ENCODE measurements around the gene ZNF746.

DNA sequence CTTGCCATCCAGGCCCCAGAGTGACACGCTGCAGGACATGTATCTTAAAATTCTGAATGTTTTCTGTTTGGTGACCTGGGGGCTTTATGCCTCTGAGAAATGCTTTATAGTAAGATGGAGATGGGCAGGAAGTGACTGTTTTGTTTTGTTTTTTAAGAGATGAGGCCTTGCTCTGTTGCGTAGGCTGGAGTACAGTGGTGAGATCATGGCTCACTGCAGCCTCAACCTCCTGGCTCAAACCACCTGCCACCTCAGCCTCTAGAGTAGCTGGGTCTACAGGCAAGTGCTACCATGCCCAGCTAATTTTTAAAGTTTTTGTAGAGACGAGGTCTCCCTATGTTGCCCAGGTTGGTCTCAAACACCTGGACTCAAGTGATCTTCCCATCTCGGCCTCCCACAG, 57.4 kb downstream of the ZNF746 start:
- TF ChIP-seq, protein P1, sequence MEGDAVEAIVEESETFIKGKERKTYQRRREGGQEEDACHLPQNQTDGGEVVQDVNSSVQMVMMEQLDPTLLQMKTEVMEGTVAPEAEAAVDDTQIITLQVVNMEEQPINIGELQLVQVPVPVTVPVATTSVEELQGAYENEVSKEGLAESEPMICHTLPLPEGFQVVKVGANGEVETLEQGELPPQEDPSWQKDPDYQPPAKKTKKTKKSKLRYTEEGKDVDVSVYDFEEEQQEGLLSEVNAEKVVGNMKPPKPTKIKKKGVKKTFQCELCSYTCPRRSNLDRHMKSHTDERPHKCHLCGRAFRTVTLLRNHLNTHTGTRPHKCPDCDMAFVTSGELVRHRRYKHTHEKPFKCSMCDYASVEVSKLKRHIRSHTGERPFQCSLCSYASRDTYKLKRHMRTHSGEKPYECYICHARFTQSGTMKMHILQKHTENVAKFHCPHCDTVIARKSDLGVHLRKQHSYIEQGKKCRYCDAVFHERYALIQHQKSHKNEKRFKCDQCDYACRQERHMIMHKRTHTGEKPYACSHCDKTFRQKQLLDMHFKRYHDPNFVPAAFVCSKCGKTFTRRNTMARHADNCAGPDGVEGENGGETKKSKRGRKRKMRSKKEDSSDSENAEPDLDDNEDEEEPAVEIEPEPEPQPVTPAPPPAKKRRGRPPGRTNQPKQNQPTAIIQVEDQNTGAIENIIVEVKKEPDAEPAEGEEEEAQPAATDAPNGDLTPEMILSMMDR (IDR thresholded peaks at IDR 0.05) = no peak
- no peak for TF ChIP-seq POLR2A (IDR thresholded peaks at IDR 0.05)

Measured in testis (tissue), 2 donors.